ENCODE measurements around the gene MRPL49.
"Not testable (repeated sequence)": the region's sequence is repeated elsewhere in the genome, so short reads cannot be mapped to it uniquely, and the experiment has no call there.

The MRPL49 gene

DNA sequence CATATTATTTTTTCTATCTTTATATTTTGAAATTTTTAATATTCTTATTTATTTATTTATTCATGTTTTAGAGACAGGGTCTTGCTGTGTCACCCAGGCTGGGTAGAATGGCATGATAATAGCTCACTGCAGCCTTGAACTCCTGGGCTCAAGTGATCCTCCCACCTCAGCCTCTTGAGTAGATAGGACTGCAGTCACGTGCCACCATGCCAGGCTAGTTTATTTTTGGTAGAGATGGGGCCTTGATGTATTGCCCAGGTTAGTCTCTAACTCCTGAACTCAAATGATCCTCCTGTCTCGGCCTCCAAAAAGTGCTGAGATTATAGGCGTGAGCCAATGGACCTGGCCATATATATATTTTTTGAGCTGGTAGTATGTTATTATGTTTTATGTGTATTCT, 45.5 kb downstream of the MRPL49 start:
- Histone ChIP-seq H3K4me3 (ENCODE audit: insufficient read depth, low read depth, low read length, poor library complexity, severe bottlenecking) (no peak overlapping the region), H3K36me3 (ENCODE audit: control insufficient read depth, insufficient read depth, low read length) (no peaks in the 10 kb centered on the region), H3K27ac (ENCODE audit: insufficient read depth, low read length, poor library complexity, severe bottlenecking) (no peak overlapping the region), H3K27me3 (replicated peaks; ENCODE audit: control insufficient read depth, insufficient read depth, low read length, poor library complexity, severe bottlenecking) (no peaks in the 10 kb centered on the region), H3K9me3 (ENCODE audit: control insufficient read depth, low read length) (no peaks in the 10 kb centered on the region), H3K4me1 (ENCODE audit: control insufficient read depth, insufficient read depth, low read length, poor library complexity, severe bottlenecking) (no peaks in the 10 kb centered on the region)
- DNase-seq: no peak

DNA sequence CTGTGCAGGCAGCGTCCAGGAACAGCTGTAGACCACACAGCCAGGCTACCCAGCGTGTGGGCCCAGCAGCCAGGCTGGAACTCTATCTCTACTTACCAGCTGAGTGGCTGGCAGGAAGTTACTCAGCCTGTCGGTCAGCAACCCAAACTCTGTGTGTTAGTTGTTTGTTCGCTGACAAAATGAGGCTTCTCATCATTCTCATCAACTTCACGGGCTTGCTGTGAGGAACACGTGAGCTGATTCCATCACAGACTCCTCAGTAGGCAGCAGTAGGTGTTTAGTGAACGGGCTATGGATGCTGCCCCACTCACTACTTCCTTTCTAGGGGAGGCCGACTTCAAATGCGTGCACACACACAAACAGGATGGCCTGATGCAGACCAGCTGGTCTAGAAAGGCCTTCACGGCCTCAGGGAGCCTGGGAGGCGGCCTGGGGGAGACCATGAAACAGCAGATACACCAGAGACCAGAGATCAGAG, 47.1 kb downstream of the MRPL49 start:
- H3K9me3 ChIP-seq (ENCODE audit: control insufficient read depth, low read length): no peaks in the 10 kb centered on the region
- H3K4me3 ChIP-seq (ENCODE audit: insufficient read depth, low read depth, low read length, poor library complexity, severe bottlenecking): no peak overlapping the region
- DNase-seq: no peak
- H3K27me3 ChIP-seq (replicated peaks; ENCODE audit: control insufficient read depth, insufficient read depth, low read length, poor library complexity, severe bottlenecking): no peaks in the 10 kb centered on the region
- H3K4me1 ChIP-seq (ENCODE audit: control insufficient read depth, insufficient read depth, low read length, poor library complexity, severe bottlenecking): no peaks in the 10 kb centered on the region
- no peaks in the 10 kb centered on the region for H3K36me3 ChIP-seq (ENCODE audit: control insufficient read depth, insufficient read depth, low read length)
- no peak overlapping the region for H3K27ac ChIP-seq (ENCODE audit: insufficient read depth, low read length, poor library complexity, severe bottlenecking)

DNA sequence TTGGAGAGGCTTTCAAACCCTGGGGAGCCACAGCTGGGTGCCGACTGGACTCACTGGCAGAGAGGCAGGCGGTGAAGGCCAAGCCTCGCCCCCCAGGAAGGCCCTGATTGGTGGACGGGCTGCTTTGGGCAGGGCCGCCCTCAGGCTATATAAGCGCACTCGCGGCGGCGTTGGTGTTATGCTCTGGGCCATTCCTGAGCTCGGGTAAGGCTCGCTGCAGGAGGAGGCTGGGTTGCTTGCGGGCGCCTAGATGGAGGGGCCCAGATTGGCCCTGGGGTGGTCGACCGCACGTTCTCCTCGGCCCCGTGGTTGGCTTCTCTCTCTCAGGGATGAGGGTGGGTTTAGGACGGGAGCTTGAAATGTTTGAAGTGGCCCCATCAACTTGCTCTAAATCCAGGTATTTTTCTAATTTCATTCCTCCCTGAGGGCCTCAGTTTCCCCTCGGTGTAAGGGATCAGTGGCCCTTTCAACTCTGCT, 48.0 kb downstream of the MRPL49 start, which contains the start of gene SPDYC:
Gene SPDYC, plus strand, starts transcription at position 176 of the 477 bp plus-strand sequence. CDS start 1,125 bp downstream, outside the sequence.
- no peak within 1 kb of the TSS for H3K27ac ChIP-seq (ENCODE audit: insufficient read depth, low read length, poor library complexity, severe bottlenecking)

DNA sequence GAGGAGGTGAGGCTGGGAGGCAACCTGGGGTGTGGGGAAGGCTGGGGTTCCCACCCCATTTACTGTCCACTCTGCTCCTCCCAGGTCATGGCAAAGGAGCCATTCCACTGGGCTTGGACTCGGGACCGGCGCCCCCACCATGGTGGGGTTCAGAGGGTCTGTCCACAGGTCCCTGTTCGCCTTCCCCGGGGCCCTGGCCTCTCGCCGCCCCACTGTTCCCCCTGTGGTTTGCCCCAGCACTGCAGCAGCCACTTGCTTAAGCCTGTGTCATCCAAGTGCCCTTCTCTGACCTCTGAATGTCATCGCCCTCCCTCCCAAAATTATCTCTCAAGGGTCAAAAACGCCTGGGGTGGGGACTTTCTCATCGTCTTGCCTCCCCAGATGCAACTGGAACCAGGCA, 50.5 kb downstream of the MRPL49 start:
- H3K4me3 ChIP-seq (ENCODE audit: insufficient read depth, low read depth, low read length, poor library complexity, severe bottlenecking): no peak overlapping the region
- no peak overlapping the region for H3K27ac ChIP-seq (ENCODE audit: insufficient read depth, low read length, poor library complexity, severe bottlenecking)
- H3K4me1 ChIP-seq (ENCODE audit: control insufficient read depth, insufficient read depth, low read length, poor library complexity, severe bottlenecking): no peaks in the 10 kb centered on the region
- H3K27me3 ChIP-seq (replicated peaks; ENCODE audit: control insufficient read depth, insufficient read depth, low read length, poor library complexity, severe bottlenecking): no peaks in the 10 kb centered on the region
- H3K36me3 ChIP-seq (ENCODE audit: control insufficient read depth, insufficient read depth, low read length): no peaks in the 10 kb centered on the region
- DNase-seq: no peak
- no peaks in the 10 kb centered on the region for H3K9me3 ChIP-seq (ENCODE audit: control insufficient read depth, low read length)

More for the DNA sequence above, 48.0 kb downstream of the MRPL49 start, which contains the start of gene SPDYC:
- H3K36me3 ChIP-seq (ENCODE audit: control insufficient read depth, insufficient read depth, low read length): no peaks in the 10 kb centered on the region
- no peak for DNase-seq
- no peak within 1 kb of the TSS for H3K4me3 ChIP-seq (ENCODE audit: insufficient read depth, low read depth, low read length, poor library complexity, severe bottlenecking)
- H3K9me3 ChIP-seq (ENCODE audit: control insufficient read depth, low read length): no peaks in the 10 kb centered on the region
- H3K27me3 ChIP-seq (replicated peaks; ENCODE audit: control insufficient read depth, insufficient read depth, low read length, poor library complexity, severe bottlenecking): no peaks in the 10 kb centered on the region
- no peaks in the 10 kb centered on the region for H3K4me1 ChIP-seq (ENCODE audit: control insufficient read depth, insufficient read depth, low read length, poor library complexity, severe bottlenecking)

DNA sequence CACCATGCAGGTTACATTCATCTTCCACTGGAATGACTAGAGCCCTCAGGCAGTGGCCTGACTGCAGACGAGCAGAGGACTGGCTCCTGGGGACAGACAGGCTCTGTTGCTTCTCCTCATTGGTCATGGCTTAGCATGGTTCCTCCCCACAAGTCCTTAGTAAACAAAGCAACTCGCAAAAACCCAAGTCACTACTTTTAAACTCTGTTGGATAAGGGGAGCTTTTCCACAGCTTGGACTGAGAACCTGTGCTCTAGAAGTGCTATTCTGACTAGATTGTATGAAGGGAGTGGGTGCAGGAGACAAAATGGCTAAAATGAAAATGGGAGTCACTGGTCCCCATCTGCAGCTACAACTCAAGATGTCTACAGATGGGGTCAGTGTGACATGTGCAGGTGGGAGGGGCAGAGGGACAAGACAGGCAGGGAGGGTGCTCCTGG, 52.5 kb downstream of the MRPL49 start:
- not testable (repeated sequence) for DNase-seq; H3K27me3 ChIP-seq (replicated peaks; ENCODE audit: control insufficient read depth, insufficient read depth, low read length, poor library complexity, severe bottlenecking); H3K4me3 ChIP-seq (ENCODE audit: insufficient read depth, low read depth, low read length, poor library complexity, severe bottlenecking); H3K9me3 ChIP-seq (ENCODE audit: control insufficient read depth, low read length); H3K27ac ChIP-seq (ENCODE audit: insufficient read depth, low read length, poor library complexity, severe bottlenecking); H3K4me1 ChIP-seq (ENCODE audit: control insufficient read depth, insufficient read depth, low read length, poor library complexity, severe bottlenecking); H3K36me3 ChIP-seq (ENCODE audit: control insufficient read depth, insufficient read depth, low read length)
